Sigmoid colon (tissue), 7 donors: ENCODE data around the gene ACTL7A. TPM values are rescaled to one million over a fixed set of nuclear protein-coding genes. Genes with fewer than 3 reads are reported as not detected.
"Not testable (repeated sequence)": the region's sequence is repeated elsewhere in the genome, so short reads cannot be mapped to it uniquely, and the experiment has no call there.

Experiments
- DNase-seq: peaks from one replicate; pipeline ENCODE4 v3.0.0-alpha.2; 2019
- H3K27ac ChIP-seq, 4 donors: fragments of 200-600 bp; sonication (generic); one replicate each; pipeline ENCODE4 v1.5.1; 2016 to 2019; ENCODE audit warnings: mild to moderate bottlenecking in 1 of 4
- H3K27me3 ChIP-seq, 3 donors: fragments of 200-600 bp; sonication (generic); one replicate each; pipeline ENCODE4 v1.5.1; 2019; ENCODE audit warnings: mild to moderate bottlenecking in 1 of 3
- H3K36me3 ChIP-seq, 4 donors: fragments of 200-600 bp; sonication (generic); one replicate each; pipeline ENCODE4 v1.5.1; 2016 to 2019
- H3K4me1 ChIP-seq, 4 donors: fragments of 200-600 bp; sonication (generic); one replicate each; pipeline ENCODE4 v1.5.1; 2017 to 2019
- H3K4me3 ChIP-seq, 4 donors: fragments of 200-600 bp; sonication (generic); one replicate each; pipeline ENCODE4 v1.5.1; 2017 to 2019; ENCODE audit warnings: mild to moderate bottlenecking in 2 of 4, moderate library complexity in 1 of 4
- H3K9me3 ChIP-seq, 4 donors: fragments of 200-600 bp in 3 of 4; sonication (generic) in 3 of 4; one replicate each; pipeline versions ENCODE4 v1.5.1 to v1.6.1; 2013 to 2019
- EP300 ChIP-seq, 4 donors: sonication (generic); formaldehyde crosslinking; IDR thresholded peaks; one replicate each; pipeline ENCODE4 v1.6.1; 2017; ENCODE audit warnings: antibody characterized with exemption in 4 of 4
- POLR2A ChIP-seq, 2 donors: fragments of 450-650 bp; IDR thresholded peaks; one replicate each; pipeline ENCODE4 v1.6.1; 2016; ENCODE audit warnings: antibody characterized with exemption in 2 of 2, mild to moderate bottlenecking in 2 of 2, moderate library complexity in 2 of 2
- POLR2AphosphoS5 ChIP-seq, 4 donors: sonication (generic); formaldehyde crosslinking; IDR thresholded peaks; one replicate each; pipeline ENCODE4 v1.6.1; 2017; ENCODE audit warnings: antibody characterized with exemption in 4 of 4
- WGBS, 2 donors: extraction: QIAGEN DNeasy Blood & Tissue Kit; methylation state at CpG; one replicate each; pipeline ENCODE4 v1.1.7; 2013; 5-methylcytosine and 5-hydroxymethylcytosine counted together
- intact Hi-C: fragments of 100-400 bp; cut with DNase I; formaldehyde crosslinking; loops from one replicate; pipeline ENCODE4 v1.15.1; 2023
- polyA plus RNA-seq, 3 donors: library from polyadenylated mRNA; stranded (reverse); fragments of 200-250 nt; gene quantifications; one replicate each; pipeline ENCODE4 v1.2.3, GENCODE V29; 2013
- total RNA-seq, 4 donors: library from RNA; depleted of rRNA; stranded (reverse); fragments of >200 nt; gene quantifications; one replicate each; pipeline ENCODE4 v1.1.0, GENCODE V29; 2016
- TF ChIP-seq, protein P1 (sequence below), 4 experiments: fragments of 450-650 bp in 3 of 4; fragments of 200-600 bp in 1 of 4; IDR thresholded peaks; one replicate each; pipeline ENCODE4 v1.5.1; 2016 to 2019; ENCODE audit warnings: antibody characterized with exemption in 4 of 4, mild to moderate bottlenecking in 3 of 4, moderate library complexity in 2 of 4
- donor health status: healthy with polysubstance abuse.
- donor health status: Bipolar disorder and iron deficiency.
- donor health status: healthy.

Gene ACTL7A
- total and polyA plus RNA-seq, 7 donors = not detected

DNA sequence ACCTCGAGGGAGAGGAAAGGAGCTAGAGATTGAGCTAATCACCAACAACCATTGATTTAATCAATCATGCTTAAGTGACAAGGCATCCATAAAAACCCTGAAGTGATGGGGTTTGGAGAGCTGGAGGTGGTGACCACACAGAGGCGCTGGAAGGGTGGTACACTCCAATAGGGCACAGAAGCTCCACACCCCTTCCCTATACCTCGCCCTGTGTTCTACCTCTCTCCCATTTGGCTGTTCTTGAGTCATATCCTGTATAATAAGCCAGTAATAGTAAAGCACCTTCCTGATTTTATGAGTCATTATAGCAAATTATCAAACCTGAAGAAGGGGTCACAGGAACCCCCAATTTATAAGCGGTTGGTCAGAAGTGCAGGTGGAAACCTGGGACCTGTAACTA lies 24.5 kb upstream of the ACTL7A start:
- Histone ChIP-seq H3K27ac (no peak overlapping the region), H3K9me3 (no peaks in the 10 kb centered on the region), H3K4me1 (no peaks in the 10 kb centered on the region), H3K27me3 (no peaks in the 10 kb centered on the region), H3K4me3 (no peak overlapping the region), H3K36me3 (no peaks in the 10 kb centered on the region)
- no peak for DNase-seq
- TF ChIP-seq EP300 (IDR thresholded peaks at IDR 0.05) (no peak), POLR2A (IDR thresholded peaks at IDR 0.05) (no peak), POLR2AphosphoS5 (IDR thresholded peaks at IDR 0.05) (no peak)
- TF ChIP-seq, protein P1, sequence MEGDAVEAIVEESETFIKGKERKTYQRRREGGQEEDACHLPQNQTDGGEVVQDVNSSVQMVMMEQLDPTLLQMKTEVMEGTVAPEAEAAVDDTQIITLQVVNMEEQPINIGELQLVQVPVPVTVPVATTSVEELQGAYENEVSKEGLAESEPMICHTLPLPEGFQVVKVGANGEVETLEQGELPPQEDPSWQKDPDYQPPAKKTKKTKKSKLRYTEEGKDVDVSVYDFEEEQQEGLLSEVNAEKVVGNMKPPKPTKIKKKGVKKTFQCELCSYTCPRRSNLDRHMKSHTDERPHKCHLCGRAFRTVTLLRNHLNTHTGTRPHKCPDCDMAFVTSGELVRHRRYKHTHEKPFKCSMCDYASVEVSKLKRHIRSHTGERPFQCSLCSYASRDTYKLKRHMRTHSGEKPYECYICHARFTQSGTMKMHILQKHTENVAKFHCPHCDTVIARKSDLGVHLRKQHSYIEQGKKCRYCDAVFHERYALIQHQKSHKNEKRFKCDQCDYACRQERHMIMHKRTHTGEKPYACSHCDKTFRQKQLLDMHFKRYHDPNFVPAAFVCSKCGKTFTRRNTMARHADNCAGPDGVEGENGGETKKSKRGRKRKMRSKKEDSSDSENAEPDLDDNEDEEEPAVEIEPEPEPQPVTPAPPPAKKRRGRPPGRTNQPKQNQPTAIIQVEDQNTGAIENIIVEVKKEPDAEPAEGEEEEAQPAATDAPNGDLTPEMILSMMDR (IDR thresholded peaks at IDR 0.05) = no peak
- 78 to 80% methylated on average over 4 of the region's 4 CpGs for WGBS, 2 donors
- intact Hi-C loops = no loop called here

DNA sequence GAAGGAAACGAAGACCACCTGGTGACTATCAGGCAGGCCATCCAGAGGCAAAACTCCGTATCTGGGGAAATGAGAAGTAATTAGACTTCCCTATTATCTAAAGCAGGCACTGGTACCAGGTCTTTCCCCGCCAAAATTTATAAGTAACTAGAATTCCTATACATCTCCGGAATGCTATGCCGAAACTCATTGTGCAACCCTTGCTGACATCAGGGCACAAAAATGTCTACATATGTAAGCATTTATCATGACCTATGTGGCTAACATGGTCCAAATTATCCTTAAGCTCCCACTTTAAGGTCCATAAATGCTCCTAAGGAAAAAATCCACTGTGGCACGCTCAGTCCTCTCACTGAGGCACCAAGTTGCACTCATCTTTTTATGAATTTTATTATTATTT lies 24.0 kb upstream of the ACTL7A start:
- intact Hi-C loops = no loop called here
- H3K4me1 ChIP-seq = no peaks in the 10 kb centered on the region
- no peaks in the 10 kb centered on the region for H3K36me3 ChIP-seq
- TF ChIP-seq, protein P1 (IDR thresholded peaks at IDR 0.05) = no peak
- TF ChIP-seq POLR2A (IDR thresholded peaks at IDR 0.05) (no peak), POLR2AphosphoS5 (IDR thresholded peaks at IDR 0.05) (no peak), EP300 (IDR thresholded peaks at IDR 0.05) (no peak)
- H3K27me3 ChIP-seq = no peaks in the 10 kb centered on the region
- no peak overlapping the region for H3K27ac ChIP-seq
- H3K9me3 ChIP-seq = no peaks in the 10 kb centered on the region
- no peak overlapping the region for H3K4me3 ChIP-seq
- 94 to 95% methylated on average over 6 of the region's 6 CpGs for WGBS, 2 donors
- no peak for DNase-seq

- intact Hi-C loops = not testable (repeated sequence)
These were observed 22.5 kb upstream of the ACTL7A start for GRCh38 chr9:108839561-108839960.

DNA sequence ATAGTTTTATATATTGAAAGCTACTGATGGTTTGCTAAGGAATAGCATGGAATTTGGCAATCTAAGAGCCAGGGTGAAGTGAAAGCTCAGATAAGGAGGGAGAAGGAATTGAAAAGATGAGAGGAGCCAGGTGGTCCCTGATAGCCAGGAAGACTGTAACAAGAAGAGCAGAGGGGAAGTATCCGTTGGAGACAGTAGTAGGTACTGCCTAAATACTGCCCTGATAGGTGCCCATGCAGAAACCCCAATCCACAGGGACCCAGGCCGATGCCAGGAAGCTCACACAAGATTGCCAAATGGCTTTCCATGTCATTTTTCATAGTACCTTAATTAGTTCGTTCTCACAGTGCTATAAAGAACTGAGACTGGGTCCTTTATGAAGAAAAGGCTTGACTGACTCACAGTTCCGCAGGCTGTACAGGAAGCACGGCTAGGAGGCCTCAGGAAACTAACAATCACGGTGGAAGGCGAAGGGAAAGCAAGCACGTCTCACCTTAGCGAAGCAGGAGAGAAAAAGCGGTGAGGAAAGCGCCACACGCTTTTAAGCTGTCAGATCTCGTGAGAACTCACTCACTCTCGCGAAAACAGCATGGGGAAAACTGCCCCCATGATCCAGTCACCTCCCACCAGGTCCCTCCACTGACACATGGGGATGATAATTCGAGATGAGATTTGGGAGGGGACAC lies 19.3 kb upstream of the ACTL7A start:
- Histone ChIP-seq H3K27ac (no peak overlapping the region), H3K4me1 (no peaks in the 10 kb centered on the region), H3K9me3 (no peaks in the 10 kb centered on the region), H3K27me3 (no peaks in the 10 kb centered on the region), H3K36me3 (no peaks in the 10 kb centered on the region), H3K4me3 (no peak overlapping the region)
- 56 to 81% methylated on average over 16 of the region's 16 CpGs for WGBS, 2 donors
- TF ChIP-seq POLR2A (IDR thresholded peaks at IDR 0.05) (no peak), EP300 (IDR thresholded peaks at IDR 0.05) (no peak)
- TF ChIP-seq, protein P1 (IDR thresholded peaks at IDR 0.05) = no peak
- intact Hi-C loops = no loop called here
- no peak for DNase-seq

More at GRCh38 chr9:108839561-108839960, 22.5 kb upstream of the ACTL7A start:
- DNase-seq, H3K27me3 ChIP-seq, H3K4me1 ChIP-seq, H3K9me3 ChIP-seq, H3K36me3 ChIP-seq, H3K4me3 ChIP-seq, H3K27ac ChIP-seq: not testable (repeated sequence)
- WGBS, 2 donors = 84 to 91% methylated on average over 5 of the region's 5 CpGs

GRCh38 chr9:108844391-108844790 lies 17.7 kb upstream of the ACTL7A start:
- no peaks in the 10 kb centered on the region for H3K27me3 ChIP-seq
- TF ChIP-seq POLR2A (IDR thresholded peaks at IDR 0.05) (no peak), EP300 (IDR thresholded peaks at IDR 0.05) (no peak), POLR2AphosphoS5 (IDR thresholded peaks at IDR 0.05) (no peak)
- TF ChIP-seq, protein P1 (IDR thresholded peaks at IDR 0.05) = no peak
- H3K27ac ChIP-seq = no peak overlapping the region
- H3K9me3 ChIP-seq = no peaks in the 10 kb centered on the region
- no peaks in the 10 kb centered on the region for H3K36me3 ChIP-seq
- intact Hi-C loops = no loop called here
- WGBS, 2 donors = 57 to 68% methylated on average over 2 of the region's 2 CpGs
- H3K4me3 ChIP-seq = no peak overlapping the region
- DNase-seq = no peak
- no peaks in the 10 kb centered on the region for H3K4me1 ChIP-seq
